ENCODE data around the gene SLC28A1.

GRCh38 chr15:84914351-84914750, 29.9 kb downstream of the SLC28A1 start:
- TF ChIP-seq EZH2 (IDR thresholded peaks at IDR 0.05; ENCODE audit: borderline replicate concordance, low read depth, low read length, severe bottlenecking) = no peak
- TF ChIP-seq CTCF (IDR thresholded peaks at IDR 0.05; ENCODE audit: borderline replicate concordance, extremely low read depth, low read length, poor library complexity, severe bottlenecking) = no peak

Data from DND-41 (cell line).